DND-41 (cell line): ENCODE results near the gene NANOS3.

Experiments used
- ATAC-seq: fragments of 200-7000 bp; cut with Tn5 transposase; 3 replicates; pipeline ENCODE4 v1.9.1; 2021; ENCODE audit warnings: low read depth; ENCODE audit not compliant: insufficient read depth
- DNase-seq: peaks from one replicate; pipeline ENCODE4 v3.0.0-alpha.2; 2020
- H2AFZ ChIP-seq: 2 replicates; pipeline ENCODE4 v1.6.0; 2012; ENCODE audit warnings: low read depth, low read length
- H3K27ac ChIP-seq: 2 replicates; pipeline ENCODE4 v1.5.1; 2012; ENCODE audit warnings: low read length, inconsistent platforms
- H3K27me3 ChIP-seq: fragments of 200-600 bp; sonication (generic); 2 replicates; pipeline ENCODE4 v1.6.0; 2012; ENCODE audit warnings: low read length, mild to moderate bottlenecking, inconsistent platforms; ENCODE audit not compliant: insufficient read depth, poor library complexity
- H3K36me3 ChIP-seq: 2 replicates; pipeline ENCODE4 v1.5.1; 2012; ENCODE audit warnings: low read length, inconsistent platforms; ENCODE audit not compliant: insufficient read depth
- H3K4me1 ChIP-seq: 2 replicates; pipeline ENCODE4 v1.5.1; 2012; ENCODE audit warnings: mild to moderate bottlenecking, low read length; ENCODE audit not compliant: insufficient read depth
- H3K4me2 ChIP-seq: 2 replicates; pipeline ENCODE4 v1.6.0; 2012; ENCODE audit warnings: mild to moderate bottlenecking, moderate library complexity, low read length, inconsistent platforms; ENCODE audit not compliant: insufficient read depth
- H3K4me3 ChIP-seq, 2 experiments: fragments of 200-600 bp in 1 of 2; shearing (Covaris generic) in 1 of 2; 2 replicates each; pipeline ENCODE4 v1.5.1; 2012 to 2016; ENCODE audit warnings: inconsistent platforms in 2 of 2, low read length in 2 of 2, mild to moderate bottlenecking in 2 of 2, low read depth in 1 of 2, moderate library complexity in 1 of 2
- H3K79me2 ChIP-seq: 2 replicates; pipeline ENCODE4 v1.6.0; 2012; ENCODE audit warnings: low read length, inconsistent platforms; ENCODE audit not compliant: insufficient read depth
- H3K9ac ChIP-seq: 2 replicates; pipeline ENCODE4 v1.6.0; 2012; ENCODE audit warnings: low read depth, mild to moderate bottlenecking, inconsistent platforms, low read length, moderate library complexity
- H3K9me3 ChIP-seq: 2 replicates; pipeline ENCODE4 v1.5.1; 2012; ENCODE audit warnings: low read length, moderate library complexity, mild to moderate bottlenecking, inconsistent platforms; ENCODE audit not compliant: insufficient read depth, severe bottlenecking
- H4K20me1 ChIP-seq: 2 replicates; pipeline ENCODE4 v1.6.0; 2012; ENCODE audit warnings: low read length; ENCODE audit not compliant: insufficient read depth
- EZH2 ChIP-seq: IDR thresholded peaks from 3 replicates; pipeline ENCODE4 v1.6.1; 2012; ENCODE audit warnings: borderline replicate concordance, low read depth, mild to moderate bottlenecking, moderate library complexity, low read length, inconsistent platforms; ENCODE audit not compliant: severe bottlenecking
- TF ChIP-seq, protein P1 (sequence below): IDR thresholded peaks from 2 replicates; pipeline ENCODE4 v1.5.1; 2012; ENCODE audit warnings: borderline replicate concordance, low read length, moderate library complexity, mild to moderate bottlenecking; ENCODE audit not compliant: poor library complexity, severe bottlenecking; ENCODE audit errors: extremely low read depth

Gene NANOS3

GRCh38 chr19:13892870-13893269 is 15.9 kb downstream of the NANOS3 start:
- H2AFZ ChIP-seq, result no peak overlapping the region
- H3K4me1 ChIP-seq, result no peaks in the 10 kb centered on the region
- peaks cover 8% of the 10 kb centered on the region; the same call in 1 of the 2 replicates for H3K79me2 ChIP-seq
- H3K4me3 ChIP-seq, result no peak overlapping the region
- TF ChIP-seq, protein P1, sequence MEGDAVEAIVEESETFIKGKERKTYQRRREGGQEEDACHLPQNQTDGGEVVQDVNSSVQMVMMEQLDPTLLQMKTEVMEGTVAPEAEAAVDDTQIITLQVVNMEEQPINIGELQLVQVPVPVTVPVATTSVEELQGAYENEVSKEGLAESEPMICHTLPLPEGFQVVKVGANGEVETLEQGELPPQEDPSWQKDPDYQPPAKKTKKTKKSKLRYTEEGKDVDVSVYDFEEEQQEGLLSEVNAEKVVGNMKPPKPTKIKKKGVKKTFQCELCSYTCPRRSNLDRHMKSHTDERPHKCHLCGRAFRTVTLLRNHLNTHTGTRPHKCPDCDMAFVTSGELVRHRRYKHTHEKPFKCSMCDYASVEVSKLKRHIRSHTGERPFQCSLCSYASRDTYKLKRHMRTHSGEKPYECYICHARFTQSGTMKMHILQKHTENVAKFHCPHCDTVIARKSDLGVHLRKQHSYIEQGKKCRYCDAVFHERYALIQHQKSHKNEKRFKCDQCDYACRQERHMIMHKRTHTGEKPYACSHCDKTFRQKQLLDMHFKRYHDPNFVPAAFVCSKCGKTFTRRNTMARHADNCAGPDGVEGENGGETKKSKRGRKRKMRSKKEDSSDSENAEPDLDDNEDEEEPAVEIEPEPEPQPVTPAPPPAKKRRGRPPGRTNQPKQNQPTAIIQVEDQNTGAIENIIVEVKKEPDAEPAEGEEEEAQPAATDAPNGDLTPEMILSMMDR, result no peak
- no peak for TF ChIP-seq EZH2
- no peak for DNase-seq
- no peaks in the 10 kb centered on the region for H3K9me3 ChIP-seq
- H3K27me3 ChIP-seq, result no peaks in the 10 kb centered on the region
- no peak for ATAC-seq
- no peak overlapping the region for H3K9ac ChIP-seq
- H4K20me1 ChIP-seq, result no peaks in the 10 kb centered on the region
- no peak overlapping the region for H3K27ac ChIP-seq
- peaks cover 61% of the 10 kb centered on the region for H3K36me3 ChIP-seq
- no peak overlapping the region for H3K4me2 ChIP-seq

DNA sequence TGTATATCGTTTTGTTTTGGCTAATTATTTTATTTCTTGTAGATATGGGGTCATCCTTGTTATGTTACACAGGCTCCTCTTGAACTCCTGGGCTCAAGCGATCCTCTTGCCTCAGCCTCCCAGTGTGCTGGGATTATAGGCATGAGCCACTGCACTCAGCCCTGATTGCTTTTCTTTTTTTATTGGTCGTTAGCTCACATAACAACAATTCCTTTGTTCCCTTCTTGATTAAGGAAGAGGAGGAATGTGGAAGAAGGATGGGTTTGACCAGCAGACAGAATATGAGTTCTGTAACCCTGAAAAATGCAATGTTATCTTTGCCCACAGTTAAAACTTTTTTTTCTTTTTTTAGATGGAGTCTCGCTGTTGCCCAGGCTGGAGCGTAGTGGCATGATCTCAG is 17.6 kb downstream of the NANOS3 start:
- Histone ChIP-seq H3K79me2 (peaks cover 13% of the 10 kb centered on the region; the same call in 1 of the 2 replicates), H3K4me2 (no peak overlapping the region), H3K27ac (no peak overlapping the region), H3K4me1 (peaks cover 11% of the 10 kb centered on the region; the same call in 1 of the 2 replicates), H3K36me3 (peaks cover 53% of the 10 kb centered on the region), H3K4me3 (no peak overlapping the region), H3K27me3 (no peaks in the 10 kb centered on the region), H2AFZ (no peak overlapping the region), H3K9ac (no peak overlapping the region), H3K9me3 (no peaks in the 10 kb centered on the region), H4K20me1 (no peaks in the 10 kb centered on the region)
- no peak for DNase-seq
- ATAC-seq, result no peak
- TF ChIP-seq, protein P1, result no peak
- TF ChIP-seq EZH2, result no peak

DNA sequence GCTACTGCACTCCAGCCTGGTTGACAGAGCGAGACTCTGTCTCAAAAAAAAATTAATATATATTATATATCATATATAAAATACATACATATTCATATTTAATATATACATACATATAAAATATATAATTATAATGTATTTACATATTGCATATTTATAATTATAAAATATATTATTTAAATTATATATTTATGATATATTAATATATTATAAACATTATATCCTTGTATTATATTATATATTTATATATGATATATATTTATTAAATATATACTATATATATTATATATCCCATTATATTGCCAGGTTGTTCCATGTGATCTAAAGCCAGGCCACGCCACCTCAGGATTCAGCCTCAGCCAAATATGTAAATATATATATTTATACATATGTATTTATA is 19.3 kb downstream of the NANOS3 start:
- H3K27ac ChIP-seq, result no peak overlapping the region
- H3K4me3 ChIP-seq, result no peak overlapping the region
- no peaks in the 10 kb centered on the region for H3K27me3 ChIP-seq
- peaks cover 13% of the 10 kb centered on the region; the same call in 1 of the 2 replicates for H3K79me2 ChIP-seq
- H3K36me3 ChIP-seq, result peaks cover 42% of the 10 kb centered on the region
- peaks cover 27% of the 10 kb centered on the region for H3K4me1 ChIP-seq
- TF ChIP-seq EZH2, result no peak
- TF ChIP-seq, protein P1, result no peak
- no peak overlapping the region for H2AFZ ChIP-seq
- ATAC-seq (no peak), DNase-seq (no peak)
- H3K4me2 ChIP-seq, result no peak overlapping the region
- no peaks in the 10 kb centered on the region for H4K20me1 ChIP-seq
- H3K9me3 ChIP-seq, result no peaks in the 10 kb centered on the region
- no peak overlapping the region for H3K9ac ChIP-seq
